ENCODE measurements around the gene BORCS5.
"Not testable (repeated sequence)": the region's sequence is repeated elsewhere in the genome, so short reads cannot be mapped to it uniquely, and the experiment has no call there.

BORCS5 gene

DNA sequence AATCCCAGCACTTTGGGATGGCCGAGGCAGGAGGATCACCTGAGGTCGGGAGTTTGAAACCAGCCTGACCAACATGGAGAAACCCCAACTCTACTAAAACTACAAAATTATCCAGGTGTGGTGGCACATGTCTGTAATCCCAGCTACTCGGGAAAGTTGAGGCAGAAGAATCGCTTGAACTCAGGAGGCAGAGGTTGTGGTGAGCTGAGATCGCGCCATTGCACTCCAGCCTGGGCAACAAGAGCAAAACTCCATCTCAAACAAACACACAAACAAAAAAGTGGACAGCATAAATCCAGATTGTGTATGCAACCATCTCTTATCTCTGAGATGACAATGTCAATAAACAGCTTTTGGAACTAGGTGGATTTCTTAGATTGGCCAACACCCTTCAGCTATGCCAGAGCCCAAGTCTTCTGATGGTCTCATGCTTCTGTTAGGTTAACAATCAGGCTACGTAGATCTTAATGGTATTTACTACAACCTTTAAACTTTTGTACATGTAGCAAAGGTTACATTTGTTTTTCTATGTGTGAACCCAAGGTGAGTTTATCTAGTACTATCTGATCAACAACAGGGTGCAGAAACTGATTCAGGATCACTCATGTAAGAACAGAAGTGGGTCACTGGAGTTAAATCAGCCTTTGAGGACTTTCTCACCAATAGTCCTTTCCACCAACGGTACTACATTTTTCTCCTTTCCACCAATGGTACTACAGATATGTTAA is 132.1 kb downstream of the BORCS5 start:
- DNase-seq = no peak

DNA sequence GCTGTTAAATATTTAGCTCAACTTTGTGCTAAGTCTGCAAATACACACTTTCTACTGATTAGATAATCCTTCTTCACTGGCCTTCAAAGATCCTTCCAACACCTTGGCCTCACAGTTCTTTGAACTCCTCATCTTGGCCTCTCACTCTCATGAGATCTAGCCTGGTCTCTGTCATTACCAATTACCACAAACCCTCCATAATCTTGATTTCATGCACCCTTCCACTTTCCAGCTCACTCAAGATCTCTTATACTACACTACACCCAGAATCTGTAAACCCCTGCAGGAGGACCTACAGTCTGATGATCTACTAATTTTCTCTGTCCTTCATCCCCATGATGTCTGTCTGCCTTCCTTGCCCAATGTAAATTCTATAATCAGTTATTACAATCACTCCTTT is 134.7 kb downstream of the BORCS5 start:
- DNase-seq = no peak

DNA sequence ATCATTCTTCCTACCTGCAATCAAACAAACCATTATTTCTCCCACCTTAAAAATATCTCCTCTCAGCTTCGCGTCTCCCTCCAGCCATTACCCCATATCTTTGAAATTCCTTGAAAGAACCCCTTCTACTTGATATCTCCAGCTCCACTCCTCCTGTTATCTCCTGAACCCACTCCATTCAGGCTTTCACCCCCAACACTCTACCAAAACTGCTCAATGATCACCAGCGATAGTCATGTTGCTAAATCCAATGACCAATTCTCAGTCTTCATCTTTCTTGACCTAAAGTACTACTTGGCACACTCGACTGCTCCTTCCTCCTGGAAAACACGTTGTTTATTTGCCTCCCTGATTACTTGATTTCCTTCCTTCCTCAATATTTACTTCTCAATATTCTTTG is 135.7 kb downstream of the BORCS5 start:
- DNase-seq = no peak

DNA sequence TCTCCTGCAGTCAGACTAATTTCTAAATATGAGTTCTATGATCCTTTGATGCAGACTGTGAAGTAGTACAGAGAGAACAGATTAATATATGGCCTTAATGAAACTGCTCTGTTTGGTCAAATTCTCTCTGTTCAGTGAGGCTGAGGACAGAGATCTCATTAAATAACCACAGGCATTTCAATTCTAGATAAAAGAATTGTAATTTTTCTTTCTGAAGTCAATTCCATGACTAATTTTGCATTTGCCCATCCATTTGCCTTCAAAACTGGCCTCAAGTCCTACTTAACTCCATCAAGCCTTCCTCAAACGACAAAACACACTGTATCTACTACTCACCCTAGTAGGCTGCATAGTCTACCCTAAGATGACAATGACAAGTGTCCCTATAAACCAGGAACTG is 138.7 kb downstream of the BORCS5 start:
- DNase-seq = no peak

DNA sequence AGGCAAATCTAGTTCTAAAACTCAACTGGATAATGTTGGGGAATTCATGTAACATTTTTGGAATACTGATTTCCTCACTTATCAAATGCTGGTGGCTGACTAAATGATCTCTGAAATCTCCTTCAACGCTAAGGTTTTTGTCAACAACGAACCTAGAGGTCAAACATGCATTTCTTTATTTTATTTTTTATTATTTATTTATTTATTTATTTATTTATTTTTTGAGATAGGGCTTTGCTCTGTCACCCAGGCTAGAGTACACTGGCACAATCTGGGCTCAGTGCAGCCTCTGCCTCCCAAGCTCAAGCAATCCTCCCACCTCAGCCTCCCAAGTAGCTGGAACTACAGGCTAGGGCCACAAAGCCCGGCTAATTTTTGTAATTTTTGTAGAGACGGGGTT is 141.3 kb downstream of the BORCS5 start:
- DNase-seq = no peak

DNA sequence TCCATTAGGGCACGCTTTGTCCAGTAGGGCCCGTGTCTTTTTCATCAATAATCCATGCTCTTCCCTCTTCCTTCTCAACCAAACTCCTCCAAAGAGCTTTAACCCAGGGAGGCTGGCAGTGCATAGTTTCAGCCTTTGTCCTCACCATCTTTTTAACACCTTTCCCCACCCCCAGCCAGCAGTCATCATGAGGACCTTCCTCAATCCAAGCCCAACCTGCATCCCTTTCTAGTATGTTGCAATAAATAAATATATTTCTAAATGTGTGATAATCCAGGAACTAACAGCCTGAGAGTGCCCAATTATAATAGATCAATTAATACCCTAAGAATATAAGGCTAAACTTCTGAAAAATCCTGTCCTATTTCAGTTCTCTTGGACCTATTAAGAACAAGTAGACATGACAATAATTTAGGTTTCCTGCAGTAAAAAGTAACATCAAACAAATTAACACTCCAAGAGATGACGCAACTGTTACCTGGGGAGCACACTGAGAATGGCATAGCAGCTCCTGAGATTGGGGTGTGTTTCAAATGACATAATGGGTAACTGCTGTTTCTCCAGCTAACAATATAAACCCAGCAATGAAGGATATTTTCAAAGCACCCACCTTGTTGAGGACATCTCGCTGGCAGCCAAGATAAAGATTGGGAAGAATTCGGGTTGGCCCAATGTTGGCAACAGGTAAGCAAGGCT is 143.2 kb downstream of the BORCS5 start:
- no peak for DNase-seq

DNA sequence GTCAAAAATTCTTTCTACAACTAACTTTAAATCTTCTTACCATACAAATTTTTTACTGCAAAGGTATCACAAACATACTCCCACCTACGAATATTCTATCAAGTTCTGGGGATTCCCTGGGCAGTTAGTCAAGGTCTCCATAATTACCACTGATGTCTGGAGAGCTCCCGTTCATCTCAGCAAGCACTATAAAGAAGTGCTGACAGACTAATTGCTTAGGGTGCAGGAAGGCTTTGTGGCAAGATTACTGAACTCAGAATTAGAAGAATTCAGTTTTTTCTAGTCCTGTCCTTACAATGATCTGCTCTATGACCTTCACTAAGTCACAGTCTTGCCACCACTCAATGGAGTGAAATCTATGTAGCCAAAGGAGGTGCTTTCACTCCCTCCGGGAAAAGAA is 144.2 kb downstream of the BORCS5 start:
- DNase-seq = no peak

DNA sequence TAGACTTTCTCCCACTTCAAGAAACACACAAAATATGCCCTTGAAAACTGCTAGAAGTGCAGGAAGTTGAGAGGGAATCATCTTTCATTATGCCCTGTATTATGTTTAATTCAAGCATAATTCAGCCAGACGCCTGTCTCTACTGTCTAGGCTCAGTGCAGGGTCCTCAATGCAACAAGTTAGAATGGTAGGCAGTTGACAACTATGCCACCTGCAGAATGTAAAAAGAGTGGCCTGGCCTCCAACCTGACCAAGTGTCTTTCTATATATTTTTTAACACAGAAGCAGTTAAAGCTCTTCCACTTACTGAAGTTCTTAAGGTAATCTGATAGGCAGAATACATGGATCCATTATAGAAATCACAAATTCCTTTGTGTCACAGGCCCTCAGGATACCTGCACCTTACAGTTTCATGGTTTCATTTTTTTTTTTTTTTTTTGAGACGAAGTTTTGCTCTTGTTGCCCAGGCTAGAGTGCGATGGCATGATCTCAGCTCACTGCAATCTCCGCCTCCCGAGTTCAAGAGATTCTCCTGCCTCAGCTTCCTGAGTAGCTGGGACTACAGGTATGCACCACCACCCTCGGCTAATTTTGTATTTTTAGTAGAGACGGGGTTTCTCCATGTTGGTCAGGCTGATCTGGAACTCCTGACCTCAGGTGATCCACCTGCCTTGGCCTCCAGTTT is 145.4 kb downstream of the BORCS5 start:
- not testable (repeated sequence) for DNase-seq

DNA sequence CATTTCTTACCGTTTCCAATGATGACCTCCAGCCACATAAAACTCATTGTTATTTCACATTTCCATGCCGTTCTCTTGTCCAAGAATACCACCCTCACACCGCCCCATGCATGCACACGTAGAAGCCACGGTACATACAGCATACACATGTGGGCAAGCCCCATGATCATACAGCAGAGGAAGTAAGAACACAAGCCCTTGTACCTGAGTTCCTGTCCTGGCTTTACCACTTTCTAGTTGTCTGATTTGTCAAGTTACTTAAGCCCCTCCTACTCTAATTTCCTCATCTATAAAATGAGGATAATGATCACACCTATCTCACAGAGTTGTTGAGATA is 145.9 kb downstream of the BORCS5 start:
- no peak for DNase-seq

DNA sequence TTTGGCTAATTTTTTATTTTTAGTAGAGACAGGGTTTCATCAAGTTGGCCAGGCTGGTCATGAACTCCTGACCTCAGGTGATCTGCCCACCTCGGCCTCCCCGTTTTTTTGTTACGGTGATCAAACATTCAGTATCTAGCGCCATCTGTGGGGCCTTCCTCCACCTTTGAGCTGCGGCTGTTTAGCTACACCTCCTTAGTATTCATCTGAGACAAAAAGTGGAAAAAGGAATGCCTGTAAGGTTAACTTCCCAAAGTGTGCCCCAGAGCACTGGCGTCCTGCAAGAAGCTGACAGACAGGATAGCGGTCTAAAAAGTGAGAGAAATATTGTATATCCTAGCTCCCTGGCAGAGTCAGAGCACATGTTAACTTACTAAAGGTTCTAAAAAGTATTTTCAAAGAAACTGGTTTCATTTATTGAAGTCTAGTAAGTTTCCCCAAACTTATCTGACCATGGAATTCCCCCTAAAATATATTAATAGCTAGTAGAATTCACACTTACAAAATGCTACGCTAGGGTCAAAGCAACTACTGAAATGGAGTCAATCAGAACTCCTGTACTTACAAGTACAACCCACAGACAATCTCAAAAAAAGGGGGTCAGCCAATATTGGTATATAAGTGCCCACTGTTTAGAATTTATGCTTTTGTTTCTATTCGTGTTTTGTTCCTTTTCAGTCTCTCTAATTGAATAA is 146.7 kb downstream of the BORCS5 start:
- DNase-seq = no peak

DNA sequence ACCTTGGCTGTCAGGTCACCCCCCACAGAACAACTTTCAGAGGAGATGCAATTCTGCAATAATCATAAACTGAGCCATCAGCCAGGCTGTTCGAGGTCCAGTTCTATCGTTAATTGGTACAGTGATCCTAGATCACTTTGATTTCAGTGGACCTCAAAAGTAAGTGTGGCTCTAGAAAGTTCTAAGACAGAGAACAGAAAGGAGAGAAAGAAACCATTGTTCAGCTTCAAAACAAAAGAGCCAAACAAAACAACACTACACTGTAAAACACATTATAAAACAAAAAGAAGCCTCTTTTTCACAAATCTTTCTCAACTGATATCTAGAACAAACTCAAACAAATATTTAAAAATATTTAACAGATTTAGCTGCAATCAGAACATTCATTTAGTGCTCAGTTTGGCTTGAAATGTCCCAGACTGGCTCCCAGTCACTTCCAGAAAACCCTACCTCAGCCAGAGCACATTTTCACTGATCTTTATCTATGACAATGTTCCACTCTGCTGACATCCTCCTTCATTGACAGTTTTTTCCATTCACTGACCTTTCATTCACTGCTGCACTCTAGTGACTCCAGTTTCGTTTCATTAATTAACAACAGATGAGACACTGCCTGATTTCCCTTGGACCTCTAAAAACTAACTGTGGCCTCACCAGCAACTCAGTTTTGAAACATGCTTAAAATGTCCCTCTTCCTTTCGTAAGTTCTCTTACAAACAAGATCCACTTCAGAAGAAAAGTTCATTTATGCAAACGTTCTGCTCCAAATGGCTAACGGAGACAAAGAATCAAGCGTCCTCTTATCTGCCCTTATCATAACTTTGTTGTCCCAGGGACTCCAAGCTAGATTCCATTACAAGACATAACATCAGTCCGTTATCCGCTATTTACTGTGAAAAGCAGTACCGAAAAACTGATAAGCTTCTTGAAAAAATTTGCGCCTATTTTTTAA is 148.9 kb downstream of the BORCS5 start:
- no peak for DNase-seq

DNA sequence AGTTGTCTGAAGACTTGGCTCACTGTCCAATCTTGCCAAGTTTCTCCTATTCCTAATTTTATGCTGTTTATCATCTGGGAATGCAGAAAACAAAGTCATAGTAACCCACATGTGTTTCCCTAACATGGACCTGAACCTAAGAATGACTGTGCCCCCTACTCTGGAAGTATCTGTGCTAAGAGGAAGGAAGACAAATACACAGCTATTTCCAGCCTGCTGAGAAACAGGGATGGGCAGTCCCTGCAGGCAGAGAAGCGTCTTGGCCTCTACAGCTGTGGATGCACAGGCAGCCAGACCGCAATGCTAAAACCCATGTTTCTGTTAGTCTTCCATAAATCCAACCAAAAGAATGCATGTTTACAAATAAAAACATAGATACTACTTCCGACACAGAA is 149.6 kb downstream of the BORCS5 start:
- no peak for DNase-seq

DNA sequence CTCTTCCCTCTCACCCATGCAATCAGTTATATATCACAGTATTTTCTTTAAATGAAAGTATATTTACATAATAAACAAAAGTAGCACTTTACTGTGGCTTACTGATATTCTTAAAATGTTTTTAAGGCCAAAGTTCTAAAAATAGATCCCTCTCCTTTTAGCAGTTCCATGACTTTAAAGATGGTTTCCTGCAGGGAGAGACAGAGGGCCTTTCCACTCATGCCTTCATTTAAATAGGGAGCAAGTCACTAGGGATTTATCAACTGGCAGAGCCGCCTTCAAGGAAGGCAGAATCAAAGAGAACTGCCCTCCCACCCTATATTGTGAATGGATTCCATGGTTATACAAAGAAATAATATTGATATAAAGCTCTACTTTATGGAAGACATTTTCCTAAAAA is 150.2 kb downstream of the BORCS5 start:
- no peak for DNase-seq

DNA sequence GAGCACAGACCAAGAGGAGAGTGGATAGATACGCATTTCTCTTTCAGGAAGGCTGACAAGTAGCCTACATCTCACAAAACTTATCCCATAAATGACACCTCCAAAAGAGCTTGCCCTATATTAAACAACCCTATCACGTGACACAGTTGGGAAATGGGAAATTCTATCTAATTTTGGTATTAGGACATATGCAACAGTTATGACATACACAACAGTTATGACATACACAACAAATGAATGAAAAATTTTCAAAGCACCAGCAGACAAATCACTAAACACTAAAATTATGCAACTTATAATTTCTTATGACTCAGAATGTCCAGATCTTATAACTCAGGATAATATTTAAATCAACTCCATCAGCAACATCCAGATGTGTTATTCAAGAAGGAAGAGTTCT is 151.7 kb downstream of the BORCS5 start:
- no peak for DNase-seq

DNA sequence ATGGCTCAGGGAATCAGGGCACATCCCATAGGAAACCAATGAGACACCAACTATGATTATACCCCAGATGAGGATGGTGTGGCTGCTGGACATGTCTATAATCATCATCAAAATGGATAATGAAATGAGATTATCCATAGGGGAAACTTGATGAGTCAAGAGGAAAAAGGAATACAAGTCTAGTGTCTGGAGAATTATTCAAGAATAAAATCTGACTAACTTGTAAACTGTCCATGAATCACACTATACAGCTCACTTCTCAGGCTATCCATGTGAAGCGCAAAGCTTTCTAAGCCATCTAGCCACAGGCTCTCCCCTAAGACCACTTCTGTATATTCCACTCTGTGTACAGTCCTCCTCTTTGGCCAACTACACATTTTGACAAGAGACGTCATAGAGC is 153.3 kb downstream of the BORCS5 start:
- DNase-seq = no peak

DNA sequence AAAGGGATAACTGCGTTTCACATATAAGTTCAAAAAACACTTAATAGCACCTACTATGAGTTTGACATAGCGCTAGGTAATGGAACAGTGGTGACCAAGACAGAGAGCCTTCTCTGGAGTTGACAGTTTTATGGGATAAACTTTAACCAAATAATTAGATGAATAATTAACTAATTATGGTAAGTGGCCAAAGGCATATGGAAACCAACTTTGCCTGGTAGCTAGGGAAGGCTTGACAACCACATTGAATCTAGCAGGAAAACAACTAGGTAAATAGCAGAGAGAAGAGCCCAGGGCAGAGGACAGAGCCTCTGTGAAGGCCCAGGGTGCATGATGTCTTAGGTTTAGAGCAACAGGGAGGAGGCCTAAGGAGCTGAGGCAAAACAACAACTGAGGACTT is 153.7 kb downstream of the BORCS5 start:
- no peak for DNase-seq

DNA sequence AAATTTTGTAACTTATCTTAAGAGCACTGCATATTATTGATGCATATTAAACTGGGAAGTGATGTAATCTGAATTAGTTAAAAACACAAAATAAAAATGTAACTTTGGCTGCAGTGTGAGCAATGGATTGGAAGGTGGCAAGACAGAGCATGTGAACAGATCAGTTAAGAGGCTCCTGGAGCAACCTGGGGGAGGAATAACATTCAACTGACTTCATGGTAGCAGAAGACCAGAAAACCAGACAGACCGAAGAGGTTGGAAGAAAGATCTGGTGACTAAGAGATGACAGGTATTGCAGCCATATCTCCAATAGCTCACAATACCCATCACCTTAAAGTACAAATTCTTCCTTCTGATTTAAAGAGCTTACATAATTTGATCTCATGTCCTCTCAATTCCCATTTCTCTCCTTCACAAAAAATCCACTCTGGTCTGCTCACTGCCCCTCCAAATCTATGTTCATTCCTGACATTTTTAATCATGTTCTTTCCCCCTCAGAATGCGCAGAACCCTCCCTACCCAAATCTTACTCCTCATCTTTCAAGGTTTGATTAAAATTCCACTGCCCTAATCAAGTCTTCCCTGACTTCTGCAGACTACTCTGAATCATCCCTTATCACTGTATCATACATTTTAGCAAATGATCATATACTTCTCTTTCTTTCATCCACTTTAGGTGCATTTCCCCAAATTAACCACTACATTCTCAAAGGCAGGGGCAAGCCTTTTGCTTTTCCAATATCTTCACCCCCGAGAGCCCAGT is 154.3 kb downstream of the BORCS5 start:
- no peak for DNase-seq

DNA sequence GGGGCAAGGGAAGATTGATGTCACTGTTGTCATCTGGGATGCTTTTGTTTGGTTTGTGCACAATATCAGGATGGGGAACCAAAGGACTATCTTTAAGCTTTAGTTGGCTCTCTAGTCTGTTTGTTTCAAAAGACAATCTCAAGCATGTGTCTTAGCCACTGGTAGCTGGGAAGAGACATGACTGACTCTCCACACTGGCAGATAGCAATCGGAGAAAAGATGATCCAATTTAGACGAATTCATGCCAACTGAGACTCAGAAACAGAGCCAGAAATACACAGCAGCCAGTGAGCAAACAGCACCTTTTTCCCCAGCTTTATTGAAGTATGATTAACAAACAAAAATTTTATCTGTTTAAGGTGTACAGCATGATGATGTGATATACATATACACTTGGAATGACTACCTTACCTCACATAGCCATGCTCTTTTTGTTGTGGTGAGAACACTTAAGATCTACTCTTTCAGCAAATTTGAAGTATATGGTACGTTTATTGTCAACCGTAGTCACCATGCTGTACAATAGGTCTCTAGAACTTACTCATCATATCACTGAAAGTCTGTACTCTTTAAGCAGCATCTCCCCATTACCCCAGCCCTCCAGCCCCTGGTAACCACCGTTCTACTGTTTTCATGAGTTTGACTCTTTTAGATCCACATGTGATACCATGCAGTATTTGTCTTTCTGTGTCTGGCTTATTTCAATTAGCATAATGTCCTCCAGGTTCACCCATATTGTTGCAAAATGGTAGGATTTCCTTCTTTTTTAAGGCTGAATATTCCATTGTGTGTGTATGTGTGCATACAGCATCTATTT is 155.2 kb downstream of the BORCS5 start:
- no peak for DNase-seq

DNA sequence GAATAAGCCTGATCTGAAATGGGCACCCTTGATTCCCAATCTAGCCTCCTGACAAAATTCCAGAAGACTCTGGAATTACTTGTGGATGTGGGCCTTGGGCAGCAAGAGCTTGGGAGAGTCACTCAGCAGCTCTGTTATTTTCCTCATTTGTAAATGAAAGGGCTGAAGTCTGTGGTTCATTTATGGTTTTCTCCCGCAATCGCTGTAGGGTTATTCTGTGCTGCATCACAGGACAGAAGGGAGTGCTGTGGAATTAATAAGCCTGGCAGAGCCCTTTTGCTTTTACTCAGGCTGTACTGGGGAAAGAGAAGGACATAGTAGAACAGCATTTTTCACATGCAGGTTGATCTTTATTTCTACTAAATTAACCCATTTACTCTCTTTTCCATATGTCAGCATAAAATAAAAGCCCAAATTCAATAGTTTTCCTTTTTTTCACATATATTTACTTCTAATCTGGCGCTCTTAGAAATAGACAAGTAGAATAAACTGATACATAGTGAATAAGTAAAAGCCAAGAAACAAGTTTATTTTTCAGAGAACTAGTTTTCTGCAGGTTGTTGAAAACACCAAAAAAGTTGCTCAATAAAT is 156.6 kb downstream of the BORCS5 start:
- DNase-seq = no peak

DNA sequence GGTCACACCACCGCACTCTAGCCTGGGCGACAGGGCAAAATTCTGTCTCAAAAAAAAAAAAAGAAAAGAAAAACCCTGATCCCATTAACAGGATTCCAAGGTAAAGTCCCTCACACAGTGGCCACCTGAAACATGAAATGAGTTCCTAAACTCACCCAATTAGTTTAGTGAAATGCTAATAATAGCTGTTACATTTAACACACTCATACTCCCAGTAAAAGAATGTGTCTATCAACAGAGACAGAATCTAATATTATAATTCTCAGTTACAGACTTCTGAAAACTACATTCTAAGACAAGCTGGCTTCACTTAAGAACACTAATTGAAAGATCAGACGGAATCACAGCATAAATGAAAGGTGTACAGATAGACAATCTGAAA is 161.6 kb downstream of the BORCS5 start:
- no peak for DNase-seq

DNA sequence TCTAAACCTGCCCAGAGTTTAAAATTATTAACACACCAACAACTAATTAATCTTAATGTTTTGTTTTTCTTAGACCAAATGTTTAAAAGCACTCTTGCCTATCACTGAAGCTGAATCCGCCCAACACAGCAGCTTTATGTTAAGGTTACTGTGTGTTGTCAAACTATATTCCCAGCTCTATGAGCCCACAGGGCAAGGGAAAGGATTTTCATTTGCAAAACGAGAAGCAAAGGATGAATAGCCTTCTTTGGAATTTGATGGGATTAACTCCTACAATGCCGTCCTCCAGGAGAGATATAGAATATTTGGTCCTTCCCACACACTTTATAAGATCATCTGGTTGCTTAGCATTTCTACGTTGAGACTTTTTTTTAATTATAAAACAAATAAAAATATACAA is 162.0 kb downstream of the BORCS5 start:
- no peak for DNase-seq
